RWPE1 (cell line): Measurements from ENCODE around the gene FTCD.
"Not testable (repeated sequence)": the region's sequence is repeated elsewhere in the genome, so short reads cannot be mapped to it uniquely, and the experiment has no call there.

Experiments
- CTCF ChIA-PET: fragments of 350-600 bp; sonication (Branson Sonifier 250); formaldehyde crosslinking; extraction: SDS; loops from one replicate; lab custom pipeline; 2021; lab: Yijun Ruan, JAX
- POLR2A ChIA-PET: fragments of 400-600 bp; formaldehyde crosslinking; extraction: SDS; loops from one replicate; lab custom pipeline; 2020; ENCODE audit warnings: antibody characterized with exemption; ENCODE audit not compliant: low non-redundant PET; lab: Yijun Ruan, JAX
- DNase-seq: peaks from one replicate; pipeline ENCODE4 v3.0.0; 2012; ENCODE audit warnings: low spot score
- H3K27ac ChIP-seq: fragments of 450-650 bp; 2 replicates; pipeline ENCODE4 v1.5.1; 2017
- CTCF ChIP-seq: fragments of 450-650 bp; conservative IDR thresholded peaks from 2 replicates; pipeline ENCODE4 v1.5.1; 2017; ENCODE audit warnings: low read depth, mild to moderate bottlenecking

The FTCD gene

GRCh38 chr21:46173573-46173972, 18.2 kb upstream of the FTCD start:
- ChIA-PET POLR2A (no interaction called here), CTCF (no interaction called here)
- TF ChIP-seq CTCF, result no peak
- no peak for DNase-seq
- H3K27ac ChIP-seq, result no peak overlapping the region

GRCh38 chr21:46172863-46173528, 17.6 kb upstream of the FTCD start:
- CTCF ChIA-PET, result interaction anchor here (1.0 kb wide), 1 partner anchor 58 kb away, joined by 4 read pairs; no protein-coding TSS in a partner anchor
- H3K27ac ChIP-seq, result no peak overlapping the region
- POLR2A ChIA-PET, result no interaction called here
- TF ChIP-seq CTCF, result no peak
- DNase-seq, result no peak

GRCh38 chr21:46171996-46172862, 16.9 kb upstream of the FTCD start:
- no peak for TF ChIP-seq CTCF
- no peak for DNase-seq
- no peak overlapping the region for H3K27ac ChIP-seq
- ChIA-PET CTCF (interaction anchor here (1.0 kb wide), 1 partner anchor 58 kb away, joined by 4 read pairs; no protein-coding TSS in a partner anchor), POLR2A (no interaction called here)

GRCh38 chr21:46171585-46171984, 16.2 kb upstream of the FTCD start:
- POLR2A ChIA-PET, result no interaction called here
- CTCF ChIA-PET, result interaction anchor here (1.0 kb wide), 1 partner anchor 57 kb away, joined by 4 read pairs; no protein-coding TSS in a partner anchor
- DNase-seq, result no peak

GRCh38 chr21:46170436-46171193, 15.2 kb upstream of the FTCD start:
- DNase-seq, POLR2A ChIA-PET, CTCF ChIA-PET, H3K27ac ChIP-seq: not testable (repeated sequence)

More at GRCh38 chr21:46171585-46171984, 16.2 kb upstream of the FTCD start:
- TF ChIP-seq CTCF, result no peak
- H3K27ac ChIP-seq, result no peak overlapping the region

GRCh38 chr21:46168659-46169386, 13.4 kb upstream of the FTCD start:
- CTCF ChIA-PET, result no interaction called here

More at GRCh38 chr21:46168659-46169386, 13.4 kb upstream of the FTCD start:
- no peak overlapping the region for H3K27ac ChIP-seq
- POLR2A ChIA-PET, result no interaction called here
- TF ChIP-seq CTCF, result no peak
- no peak for DNase-seq
